B cell (primary cell): ENCODE results near the gene IGF1R. TPM values are rescaled to one million over a fixed set of nuclear protein-coding genes. Genes with fewer than 3 reads are reported as not detected.

ENCODE experiments used
- ATAC-seq: fragments of 200-7000 bp; cut with Tn5 transposase; one replicate; pipeline ENCODE4 v1.10.0; 2021; ENCODE audit warnings: low read depth, mild to moderate bottlenecking, moderate number of reproducible peaks, moderate library complexity
- CTCF ChIA-PET: fragments of 350-600 bp; sonication (Branson Sonifier 250); formaldehyde crosslinking; loops from one replicate; lab custom pipeline; 2021; ENCODE audit warnings: antibody characterized with exemption, inconsistent platforms; lab: Charles Lee
- POLR2A ChIA-PET: fragments of 350-600 bp; sonication (Branson Sonifier 250); formaldehyde crosslinking; loops from one replicate; lab custom pipeline; 2021; ENCODE audit warnings: antibody characterized with exemption; lab: Charles Lee
- DNase-seq: peaks from one replicate; pipeline ENCODE4 v3.0.0; 2013
- H2AFZ ChIP-seq: 2 replicates; pipeline ENCODE4 v1.6.1; 2012; ENCODE audit warnings: mild to moderate bottlenecking, low read depth, low read length; ENCODE audit not compliant: insufficient read depth, poor library complexity, severe bottlenecking
- H3K27ac ChIP-seq, 2 donors: 1 replicate in 1 of 2; 2 replicates in 1 of 2; pipeline ENCODE4 v1.5.1; 2012 to 2013; ENCODE audit warnings: low read length in 2 of 2, mild to moderate bottlenecking in 2 of 2, moderate library complexity in 1 of 2
- H3K27me3 ChIP-seq, 4 experiments: fragments of 200-600 bp in 1 of 4; sonication (generic) in 1 of 4; replicated peaks in 1 of 4; 1 replicate in 2 of 4; 2 replicates in 2 of 4; pipeline versions ENCODE4 v1.6.1 to v1.7.0; 2013 to 2016; ENCODE audit warnings: low read length in 3 of 4, mild to moderate bottlenecking in 2 of 4, mixed read lengths in 1 of 4, moderate library complexity in 1 of 4; ENCODE audit not compliant: insufficient read depth in 4 of 4, control insufficient read depth in 3 of 4; ENCODE audit errors: control extremely low read depth in 1 of 4
- H3K36me3 ChIP-seq, 2 experiments: replicated peaks in 1 of 2; 1 replicate in 1 of 2; 2 replicates in 1 of 2; pipeline versions ENCODE4 v1.6.1 to v1.7.1; 2013; ENCODE audit warnings: low read length in 1 of 2; ENCODE audit not compliant: insufficient read depth in 2 of 2, control insufficient read depth in 1 of 2; ENCODE audit errors: control extremely low read depth in 1 of 2, extremely low read depth in 1 of 2
- H3K4me1 ChIP-seq, 2 donors: fragments of 200-600 bp in 1 of 2; sonication (generic) in 1 of 2; 1 replicate in 1 of 2; 2 replicates in 1 of 2; pipeline versions ENCODE4 v1.5.1 to v1.6.1; 2013 to 2017; ENCODE audit warnings: low read length in 2 of 2; ENCODE audit not compliant: control insufficient read depth in 2 of 2, insufficient read depth in 2 of 2
- H3K4me2 ChIP-seq: replicated peaks from 2 replicates; pipeline ENCODE3; 2012; ENCODE audit warnings: mild to moderate bottlenecking, low read depth, low read length; ENCODE audit not compliant: poor library complexity, severe bottlenecking
- H3K4me3 ChIP-seq, 5 experiments: fragments of 200-600 bp in 1 of 5; sonication (generic) in 1 of 5; 1 replicate in 3 of 5; 2 replicates in 2 of 5; pipeline versions ENCODE4 v1.5.1 to v1.7.0; 2011 to 2016; ENCODE audit warnings: low read length in 4 of 5, mild to moderate bottlenecking in 4 of 5, low read depth in 2 of 5, control low read depth in 1 of 5, moderate library complexity in 1 of 5; ENCODE audit not compliant: insufficient read depth in 1 of 5; ENCODE audit errors: control extremely low read depth in 1 of 5, extremely low read depth in 1 of 5
- H3K79me2 ChIP-seq: fragments of 200-600 bp; sonication (generic); one replicate; pipeline ENCODE4 v1.6.0; 2016; ENCODE audit warnings: low read length; ENCODE audit not compliant: control insufficient read depth, insufficient read depth
- H3K9ac ChIP-seq: fragments of 200-600 bp; sonication (generic); 2 replicates; pipeline ENCODE4 v1.6.1; 2017; ENCODE audit warnings: mild to moderate bottlenecking, low read length, moderate library complexity
- H3K9me3 ChIP-seq, 3 donors: one replicate each; pipeline versions ENCODE4 v1.6.1 to v1.7.1; 2013; ENCODE audit warnings: low read length in 2 of 3; ENCODE audit not compliant: control insufficient read depth in 2 of 3, insufficient read depth in 1 of 3; ENCODE audit errors: control extremely low read depth in 1 of 3
- H4K20me1 ChIP-seq: 2 replicates; pipeline ENCODE4 v1.6.0; 2012; ENCODE audit warnings: mild to moderate bottlenecking, low read length; ENCODE audit not compliant: insufficient read depth, control insufficient read depth, poor library complexity, severe bottlenecking
- H3K27ac Mint-ChIP-seq: one replicate; pipeline ENCODE4 v1.8.0; 2021; ENCODE audit warnings: mixed read lengths
- H3K27me3 Mint-ChIP-seq: one replicate; pipeline ENCODE4 v1.8.0; 2021; ENCODE audit warnings: mixed read lengths
- H3K4me1 Mint-ChIP-seq: one replicate; pipeline ENCODE4 v1.8.0; 2021; ENCODE audit warnings: mixed read lengths
- H3K4me3 Mint-ChIP-seq: one replicate; pipeline ENCODE4 v1.8.0; 2021; ENCODE audit warnings: mixed read lengths
- H3K9me3 Mint-ChIP-seq: one replicate; pipeline ENCODE4 v1.8.0; 2022; ENCODE audit warnings: mixed read lengths; ENCODE audit not compliant: insufficient read depth
- CTCF ChIP-seq: fragments of 200-600 bp; IDR thresholded peaks from one replicate; pipeline ENCODE4 v1.8.0; 2022; ENCODE audit warnings: antibody characterized with exemption, mild to moderate bottlenecking
- EZH2 ChIP-seq: IDR thresholded peaks from 2 replicates; pipeline ENCODE4 v1.6.1; 2012; ENCODE audit warnings: borderline replicate concordance, low read depth, mild to moderate bottlenecking, moderate library complexity, low read length; ENCODE audit not compliant: insufficient read depth, poor library complexity, severe bottlenecking
- WGBS: methylation state at CpG from one replicate; pipeline ENCODE4 v1.1.5; 2013; ENCODE audit warnings: missing lambda C conversion rate; ENCODE audit not compliant: insufficient coverage; 5-methylcytosine and 5-hydroxymethylcytosine counted together
- intact Hi-C: fragments of 100-400 bp; cut with micrococcal nuclease; formaldehyde crosslinking; loops from one replicate; pipeline ENCODE4 v1.10.0; 2022
- polyA plus RNA-seq: library from polyadenylated mRNA; depleted of rRNA; stranded (reverse); fragments of >200 nt; gene quantifications from 2 replicates; pipeline ENCODE4 v1.2.3, GENCODE V29; 2012
- total RNA-seq, 2 donors: library from RNA; stranded (reverse); fragments of 120-200 nt in 1 of 2; gene quantifications; 1 replicate in 1 of 2; 2 replicates in 1 of 2; pipeline versions ENCODE4 v1.2.3 to v1.2.4, GENCODE V29; 2013 to 2022

Gene IGF1R
- total and polyA plus RNA-seq, 2 donors (not counting 1 experiment from before 2014, with no cell fraction given), result 5.4 to 23.1 TPM

GRCh38 chr15:98719137-98719740 lies 70.9 kb downstream of the IGF1R start:
- Mint-ChIP-seq H3K9me3 (no peaks in the 10 kb centered on the region), H3K27me3 (peaks cover 3% of the 10 kb centered on the region), H3K4me1 (peaks cover 8% of the 10 kb centered on the region), H3K27ac (no peak overlapping the region), H3K4me3 (no peak overlapping the region)
- Histone ChIP-seq H3K4me2 (no peak overlapping the region), H3K79me2 (no peaks in the 10 kb centered on the region), H3K27me3 (no peaks in the 10 kb centered on the region), H3K36me3 (no peaks in the 10 kb centered on the region), H4K20me1 (peaks cover 5% of the 10 kb centered on the region), H3K9me3 (no peaks in the 10 kb centered on the region), H3K27ac (no peak overlapping the region), H3K4me1 (peaks cover 0 to 5% of the 10 kb centered on the region in 2 donors), H2AFZ (no peak overlapping the region), H3K9ac (no peak overlapping the region), H3K4me3 (no peak overlapping the region)
- ATAC-seq (no peak), DNase-seq (no peak)
- 87% methylated on average over 4 of the region's 5 CpGs for WGBS
- intact Hi-C loops, result no loop called here
- ChIA-PET POLR2A (no interaction called here), CTCF (no interaction called here)
- TF ChIP-seq EZH2 (no peak), CTCF (no peak)

- no peak overlapping the region for H3K27ac ChIP-seq
- no peak overlapping the region for H3K4me2 ChIP-seq
- peaks cover 3% of the 10 kb centered on the region for H3K27me3 Mint-ChIP-seq
- no peak overlapping the region for H2AFZ ChIP-seq
- no peak for TF ChIP-seq EZH2
- no peak for TF ChIP-seq CTCF
- no peak overlapping the region for H3K4me3 ChIP-seq
- intact Hi-C loops, result no loop called here
- H3K79me2 ChIP-seq, result no peaks in the 10 kb centered on the region
- no peak overlapping the region for H3K27ac Mint-ChIP-seq
- WGBS, result 93% methylated on average over 4 of the region's 6 CpGs
- peaks cover 0 to 5% of the 10 kb centered on the region in 2 donors for H3K4me1 ChIP-seq
- no peak overlapping the region for H3K9ac ChIP-seq
- ChIA-PET POLR2A (no interaction called here), CTCF (no interaction called here)
- no peak for ATAC-seq
- peaks cover 8% of the 10 kb centered on the region for H3K4me1 Mint-ChIP-seq
- peaks cover 5% of the 10 kb centered on the region for H4K20me1 ChIP-seq
- no peaks in the 10 kb centered on the region for H3K36me3 ChIP-seq
- H3K9me3 ChIP-seq, result no peaks in the 10 kb centered on the region
- no peak overlapping the region for H3K4me3 Mint-ChIP-seq
- no peaks in the 10 kb centered on the region for H3K9me3 Mint-ChIP-seq
- no peaks in the 10 kb centered on the region for H3K27me3 ChIP-seq
- DNase-seq, result no peak
Measured at GRCh38 chr15:98720031-98720430, 71.7 kb downstream of the IGF1R start.
